Activated naive CD8-positive, alpha-beta T cell treated with anti-CD3 and anti-CD28 coated beads, Interleukin-2, amount 50 U/mL, for 16 hours (primary cell): Measurements from ENCODE around the gene KRTAP1-3.
"Not testable (repeated sequence)": the region's sequence is repeated elsewhere in the genome, so short reads cannot be mapped to it uniquely, and the experiment has no call there.

Source experiments
- DNase-seq: peaks from one replicate; pipeline ENCODE4 v3.0.0-alpha.2; 2020; ENCODE audit warnings: low read depth, low spot score

KRTAP1-3 gene

GRCh38 chr17:41034346-41034935 is at the start of gene KRTAP1-3:
Gene KRTAP1-3, minus strand, starts transcription at chr17:41034874. Its CDS starts 53 bp downstream, at chr17:41034821.
- not testable (repeated sequence) for DNase-seq

- DNase-seq, result not testable (repeated sequence)
Observed at GRCh38 chr17:41084100-41084856, 49.6 kb upstream of the KRTAP1-3 start, which contains the start of gene KRTAP4-7. Gene KRTAP4-7, plus strand, starts transcription at chr17:41084150. Its CDS starts 57 bp downstream, at chr17:41084207.

GRCh38 chr17:41083427-41083826 is 48.8 kb upstream of the KRTAP1-3 start:
- not testable (repeated sequence) for DNase-seq

- no peak for DNase-seq
Observed at GRCh38 chr17:41082626-41083025, 48.0 kb upstream of the KRTAP1-3 start.

GRCh38 chr17:41076788-41077187 is 42.1 kb upstream of the KRTAP1-3 start:
- no peak for DNase-seq

GRCh38 chr17:41073676-41074075 is 39.0 kb upstream of the KRTAP1-3 start:
- no peak for DNase-seq

GRCh38 chr17:41071606-41072360 is 37.1 kb upstream of the KRTAP1-3 start:
- no peak for DNase-seq

- DNase-seq, result no peak
Observed at GRCh38 chr17:41069031-41069430, 34.4 kb upstream of the KRTAP1-3 start.

GRCh38 chr17:41067281-41067680 is 32.6 kb upstream of the KRTAP1-3 start:
- DNase-seq, result no peak

- DNase-seq, result no peak
Observed at GRCh38 chr17:41065829-41066624, 31.4 kb upstream of the KRTAP1-3 start, which contains the start of gene KRTAP2-4. Gene KRTAP2-4, minus strand, starts transcription at chr17:41065879. Its CDS starts 34 bp downstream, at chr17:41065845.

GRCh38 chr17:41065016-41065689 is 30.5 kb upstream of the KRTAP1-3 start:
- DNase-seq, result not testable (repeated sequence)

GRCh38 chr17:41064301-41064700 is 29.6 kb upstream of the KRTAP1-3 start:
- no peak for DNase-seq

- no peak for DNase-seq
Observed at GRCh38 chr17:41063449-41063848, 28.8 kb upstream of the KRTAP1-3 start.

- DNase-seq, result no peak
Observed at GRCh38 chr17:41061964-41062363, 27.3 kb upstream of the KRTAP1-3 start.

GRCh38 chr17:41060052-41060604 is 25.5 kb upstream of the KRTAP1-3 start, which contains the start of gene KRTAP2-3:
Gene KRTAP2-3, minus strand, starts transcription at chr17:41060114. Its CDS starts 64 bp downstream, at chr17:41060050.
- no peak for DNase-seq

- not testable (repeated sequence) for DNase-seq
Observed at GRCh38 chr17:41059276-41060051, 24.8 kb upstream of the KRTAP1-3 start.

- no peak for DNase-seq
Observed at GRCh38 chr17:41058741-41059140, 24.1 kb upstream of the KRTAP1-3 start.

- DNase-seq, result no peak
Observed at GRCh38 chr17:41057547-41057946, 22.9 kb upstream of the KRTAP1-3 start.

GRCh38 chr17:41055130-41055529 is 20.5 kb upstream of the KRTAP1-3 start, which contains the start of gene KRTAP2-2:
Gene KRTAP2-2, minus strand, starts transcription at chr17:41055230. Its CDS starts 19 bp downstream, at chr17:41055211.
- DNase-seq, result not testable (repeated sequence)
